HG03520 (cell line): ENCODE measurements around the gene RYR1.
"Not testable (repeated sequence)": the region's sequence is repeated elsewhere in the genome, so short reads cannot be mapped to it uniquely, and the experiment has no call there.

ENCODE experiments used
- ATAC-seq: cut with Tn5 transposase; IDR thresholded peaks from one replicate; pipeline ENCODE4 v1.9.1; 2021; ENCODE audit warnings: mild to moderate bottlenecking, moderate library complexity; ENCODE audit not compliant: unreplicated experiment

RYR1 gene

GRCh38 chr19:38559428-38560401, 126.2 kb downstream of the RYR1 start:
- peak; percentile 57 for ATAC-seq

DNA sequence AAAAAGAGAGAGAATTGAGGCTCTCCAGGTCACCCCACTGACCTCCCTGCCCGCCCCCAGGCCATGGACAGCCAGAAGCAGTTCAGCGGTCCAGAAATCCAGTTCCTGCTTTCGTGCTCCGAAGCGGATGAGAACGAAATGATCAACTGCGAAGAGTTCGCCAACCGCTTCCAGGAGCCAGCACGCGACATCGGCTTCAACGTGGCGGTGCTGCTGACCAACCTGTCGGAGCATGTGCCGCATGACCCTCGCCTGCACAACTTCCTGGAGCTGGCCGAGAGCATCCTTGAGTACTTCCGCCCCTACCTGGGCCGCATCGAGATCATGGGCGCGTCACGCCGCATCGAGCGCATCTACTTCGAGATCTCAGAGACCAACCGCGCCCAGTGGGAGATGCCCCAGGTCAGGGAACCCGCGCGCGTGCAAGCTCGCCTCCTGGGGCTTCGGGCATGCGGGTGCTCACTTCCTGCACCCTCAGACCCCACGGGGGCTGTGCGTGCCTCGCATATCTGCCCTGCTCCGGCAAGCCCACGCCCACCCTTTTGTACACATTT, 127.6 kb downstream of the RYR1 start:
- no peak for ATAC-seq

- ATAC-seq = no peak
Observed at GRCh38 chr19:38561658-38562057, 128.2 kb downstream of the RYR1 start.

GRCh38 chr19:38562096-38562495, 128.6 kb downstream of the RYR1 start:
- ATAC-seq = no peak

DNA sequence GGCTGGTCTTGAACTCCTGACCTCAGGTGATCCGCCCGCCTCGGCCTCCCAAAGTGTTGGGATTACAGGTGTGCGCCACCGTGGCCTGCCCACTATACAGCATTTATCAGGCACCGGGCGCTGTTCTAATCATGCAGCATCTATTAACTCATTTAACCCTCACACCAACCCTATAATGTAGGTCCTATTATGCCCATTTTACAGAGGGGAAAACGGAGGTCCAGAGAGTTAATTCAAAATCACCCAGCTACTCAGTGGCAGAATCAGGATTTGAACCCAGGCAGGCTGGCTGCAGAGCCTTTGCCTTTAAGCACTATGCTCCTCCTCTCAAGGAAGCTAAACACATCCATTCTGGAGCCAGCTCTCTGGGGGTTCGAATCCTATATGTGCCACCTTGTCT, 130.0 kb downstream of the RYR1 start:
- no peak for ATAC-seq

GRCh38 chr19:38564981-38565690, 131.6 kb downstream of the RYR1 start:
- ATAC-seq = no peak

DNA sequence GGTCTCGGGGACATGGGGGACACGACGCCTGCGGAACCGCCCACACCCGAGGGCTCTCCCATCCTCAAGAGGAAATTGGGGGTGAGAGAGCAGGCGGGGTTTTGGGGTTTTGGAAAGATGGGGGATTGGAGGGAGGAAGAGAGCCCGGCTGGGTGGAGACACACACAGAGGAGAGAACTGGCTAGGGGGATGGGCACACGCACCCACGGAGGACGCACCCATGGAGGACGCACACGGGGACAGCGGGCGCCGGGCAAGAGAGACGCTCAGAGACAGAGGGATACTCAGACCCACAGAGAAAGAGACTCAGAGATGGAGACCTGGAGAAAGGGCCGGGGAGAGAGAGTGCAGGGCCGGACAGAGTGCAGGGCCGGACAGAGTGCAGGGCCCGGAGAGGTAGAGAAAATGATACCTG, 132.2 kb downstream of the RYR1 start:
- ATAC-seq = no peak

DNA sequence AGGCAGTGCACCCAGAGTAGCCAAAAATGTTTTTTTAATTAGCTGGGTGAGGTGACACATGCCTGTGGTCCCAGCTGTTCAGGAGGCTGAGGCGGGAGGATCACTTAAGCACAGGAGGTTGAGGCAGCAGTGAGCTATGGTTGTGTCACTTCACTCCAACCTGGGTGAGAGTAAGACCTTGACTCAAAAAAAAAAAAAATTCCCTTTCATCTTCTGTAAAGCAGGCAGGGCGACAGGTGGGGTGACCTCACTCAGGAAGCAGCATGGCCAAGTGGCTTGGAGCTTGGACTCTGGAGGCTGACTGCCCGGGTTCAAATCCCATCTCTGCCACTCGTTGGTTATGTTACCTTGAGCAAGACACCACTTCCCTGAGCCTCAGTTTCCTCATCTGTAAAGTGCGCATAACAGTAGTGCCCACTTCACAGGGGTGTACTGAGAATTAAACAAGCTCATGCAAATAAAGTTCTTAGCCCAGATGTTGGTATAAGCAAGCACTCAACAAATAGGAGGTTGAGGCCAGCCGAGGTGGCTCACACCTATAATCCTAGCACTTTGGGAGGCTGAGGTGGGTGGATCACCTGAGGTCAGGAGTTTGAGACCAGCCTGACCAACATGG, 136.0 kb downstream of the RYR1 start:
- ATAC-seq = no peak

DNA sequence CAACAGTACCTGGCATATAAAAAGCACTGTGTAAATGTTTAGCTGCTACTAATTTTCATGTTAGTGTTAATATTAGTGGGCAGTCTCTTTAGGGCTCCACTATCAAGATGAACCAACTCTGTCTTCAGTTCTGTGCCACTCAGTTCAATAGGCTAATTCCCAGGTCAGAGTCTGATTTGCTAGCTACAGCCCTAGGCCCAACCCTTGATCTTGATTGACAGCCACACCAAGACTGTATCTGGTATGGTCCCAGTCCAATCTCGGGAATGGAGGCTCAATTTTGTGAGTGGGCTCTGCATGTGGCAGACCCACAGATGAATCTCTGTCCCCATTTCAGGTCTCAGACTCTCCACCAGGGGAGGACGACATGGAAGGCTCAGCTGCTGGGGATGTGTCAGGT, 138.2 kb downstream of the RYR1 start:
- ATAC-seq = no peak

GRCh38 chr19:38577826-38578225, 144.3 kb downstream of the RYR1 start:
- ATAC-seq = no peak

GRCh38 chr19:38579304-38579703, 145.8 kb downstream of the RYR1 start:
- not testable (repeated sequence) for ATAC-seq

- no peak for ATAC-seq
Observed at GRCh38 chr19:38580080-38580479, 146.6 kb downstream of the RYR1 start.

DNA sequence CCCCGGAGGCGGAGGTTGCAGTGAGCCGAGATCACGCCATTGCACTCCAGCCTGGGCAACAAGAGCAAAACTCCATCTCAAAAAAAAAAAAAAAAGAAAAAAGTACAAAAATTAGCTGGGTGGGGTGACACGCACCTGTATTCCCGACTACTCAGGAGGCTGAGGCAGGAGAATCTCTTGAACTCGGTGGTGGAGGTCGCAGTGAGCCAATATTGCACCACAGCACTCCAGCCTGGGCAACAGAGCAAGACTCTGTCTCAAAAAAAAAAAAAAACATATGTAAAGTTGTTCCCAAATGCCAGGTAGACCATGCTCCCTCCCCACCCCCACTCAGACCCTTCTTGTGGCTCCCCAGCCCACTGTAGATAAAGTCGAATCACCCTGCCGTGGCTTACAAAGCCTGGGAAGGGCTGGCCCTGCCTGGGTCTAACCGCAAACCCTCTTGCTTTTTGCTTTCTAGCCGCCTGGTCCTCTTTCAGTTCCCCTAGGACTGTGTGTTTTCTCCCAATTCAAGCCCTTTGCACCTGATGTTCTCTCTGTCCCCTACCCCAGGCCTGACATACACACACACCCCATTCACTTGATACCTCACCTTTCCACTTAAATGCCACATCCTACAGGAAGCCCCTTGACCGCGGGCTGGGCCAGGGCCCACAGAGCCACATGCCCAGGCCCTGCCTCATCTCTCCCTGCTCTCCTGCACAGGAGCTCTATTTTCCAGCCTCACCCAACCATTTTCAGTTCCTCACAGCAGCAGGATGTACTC, 149.9 kb downstream of the RYR1 start:
- no peak for ATAC-seq

DNA sequence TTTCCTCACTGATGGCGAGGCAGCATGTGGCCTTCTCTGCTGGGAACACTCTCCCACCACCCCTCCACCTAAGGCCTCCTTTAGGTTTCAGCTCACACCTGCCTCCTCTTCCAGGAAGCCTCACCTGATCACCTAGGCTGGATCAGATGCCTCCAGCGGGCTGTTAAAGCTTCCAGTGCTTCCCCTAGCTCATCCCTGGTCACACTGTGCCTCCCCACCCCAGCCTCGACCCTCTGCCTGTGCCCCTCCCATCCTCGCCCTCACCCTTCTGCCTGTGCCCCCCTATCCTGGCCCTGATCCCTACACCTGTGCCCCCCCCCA, 150.5 kb downstream of the RYR1 start:
- no peak for ATAC-seq

- ATAC-seq = no peak
Observed at GRCh38 chr19:38587562-38587961, 154.1 kb downstream of the RYR1 start.

GRCh38 chr19:38588041-38588440, 154.6 kb downstream of the RYR1 start:
- ATAC-seq = no peak

DNA sequence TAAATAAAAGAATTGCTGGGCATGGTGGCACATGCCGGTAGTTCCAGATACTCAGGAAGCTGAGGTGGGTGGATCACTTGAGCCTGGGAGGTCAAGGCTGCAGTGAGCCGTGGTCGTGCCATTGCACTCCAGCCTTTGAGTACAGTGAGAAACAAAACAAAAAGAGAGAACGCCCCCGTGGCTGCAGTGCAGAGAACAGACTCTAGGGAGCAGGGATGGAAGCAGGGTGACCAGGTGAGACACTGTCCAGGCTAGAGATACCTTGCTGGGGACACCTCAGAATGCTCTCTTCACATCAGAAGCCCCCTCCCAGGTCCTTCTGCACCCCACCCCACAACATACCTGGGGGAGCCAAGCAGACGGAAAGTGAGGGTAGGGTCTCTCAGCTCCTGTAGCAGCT, 159.4 kb downstream of the RYR1 start:
- no peak for ATAC-seq

DNA sequence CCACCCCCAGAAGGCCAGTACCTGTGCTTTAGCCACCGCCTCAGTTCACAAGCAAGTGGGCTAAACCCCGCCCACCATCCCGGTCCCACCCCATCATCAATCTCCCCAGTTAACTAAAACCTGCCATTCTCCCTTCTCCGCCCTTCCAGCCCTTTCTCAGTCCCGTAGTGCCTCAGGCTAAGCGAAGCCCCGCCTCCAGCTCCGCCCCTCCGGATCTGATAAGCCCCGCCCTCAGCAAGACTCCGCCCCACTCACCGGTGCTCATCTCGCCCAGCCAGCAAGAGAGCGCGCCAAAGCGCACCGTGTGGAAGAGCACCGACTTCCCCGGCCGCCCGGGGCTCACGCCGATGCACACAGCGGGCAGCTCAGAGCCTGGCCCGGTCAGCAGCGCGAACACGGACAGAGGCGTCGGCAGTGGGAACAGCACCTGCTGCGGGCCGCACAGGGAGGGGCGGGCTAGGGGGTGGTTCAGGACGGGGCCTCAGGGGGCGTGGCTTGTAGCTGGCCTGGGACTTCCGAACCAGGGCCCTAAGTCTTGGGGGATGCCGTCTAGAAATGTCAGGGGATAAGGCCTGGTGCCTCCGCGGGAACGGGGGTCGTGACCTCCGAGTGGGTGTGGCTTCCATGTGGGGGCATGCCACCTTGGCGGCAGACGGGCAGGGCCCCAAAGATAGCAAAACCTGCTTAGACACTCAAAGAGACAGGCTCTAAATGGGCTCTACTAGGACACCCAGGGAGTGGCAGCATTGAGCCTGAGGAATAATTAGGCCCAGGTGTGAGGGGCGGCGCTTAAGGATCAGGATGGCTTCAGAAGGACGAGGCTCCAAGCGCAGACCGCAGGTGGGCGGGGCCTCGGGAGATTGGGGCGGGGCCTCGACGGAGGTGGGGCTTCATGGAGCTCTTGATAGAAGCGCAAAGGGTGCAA, 162.8 kb downstream of the RYR1 start:
- ATAC-seq = no peak

- no peak for ATAC-seq
Observed at GRCh38 chr19:38597075-38597474, 163.6 kb downstream of the RYR1 start.

DNA sequence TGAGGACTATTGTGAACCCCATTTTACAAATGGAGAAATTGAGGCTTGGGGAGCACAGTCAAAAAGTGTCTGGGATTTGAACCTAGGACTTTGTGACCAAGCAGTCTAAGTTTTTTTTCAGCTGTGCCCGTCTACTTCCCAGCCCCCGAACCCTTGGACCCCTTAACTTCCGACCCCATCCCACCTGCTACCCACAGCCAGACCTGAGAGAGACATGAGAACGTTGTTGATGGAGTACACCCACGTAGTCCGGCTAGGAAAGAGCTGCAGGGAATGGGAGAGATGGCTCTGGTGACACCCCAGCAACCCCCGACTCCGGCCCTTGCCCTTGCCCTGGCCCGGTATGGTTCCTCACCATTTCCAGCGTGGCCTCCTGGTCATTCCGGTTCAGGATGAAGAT, 166.2 kb downstream of the RYR1 start:
- no peak for ATAC-seq
